ENCODE measurements around the gene RAI2.

Gene RAI2

GRCh38 chrX:17788956-17789562, 72.0 kb downstream of the RAI2 start:
- Histone ChIP-seq H3K27ac (no peak overlapping the region), H3K4me3 (no peak overlapping the region)

GRCh38 chrX:17788439-17788838, 72.7 kb downstream of the RAI2 start:
- no peak overlapping the region for H3K4me3 ChIP-seq
- no peak overlapping the region for H3K27ac ChIP-seq

GRCh38 chrX:17787557-17787956, 73.5 kb downstream of the RAI2 start:
- no peak overlapping the region for H3K4me3 ChIP-seq
- no peak overlapping the region for H3K27ac ChIP-seq

GRCh38 chrX:17786554-17787347, 74.3 kb downstream of the RAI2 start:
- peak overlapping the region in 1 of 21 experiments; percentile 44 for H3K27ac ChIP-seq
- peak overlapping the region in 3 of 7 experiments; percentile 18 to 27 (median 21) for H3K4me3 ChIP-seq

- no peak overlapping the region for H3K27ac ChIP-seq
- H3K4me3 ChIP-seq = no peak overlapping the region
Measured at GRCh38 chrX:17779434-17779833, 81.7 kb downstream of the RAI2 start.

- Histone ChIP-seq H3K4me3 (no peak overlapping the region), H3K27ac (no peak overlapping the region)
Measured at GRCh38 chrX:17778997-17779396, 82.1 kb downstream of the RAI2 start.

GRCh38 chrX:17774053-17774452, 87.0 kb downstream of the RAI2 start:
- Histone ChIP-seq H3K27ac (no peak overlapping the region), H3K4me3 (no peak overlapping the region)

- H3K27ac ChIP-seq = no peak overlapping the region
- no peak overlapping the region for H3K4me3 ChIP-seq
Measured at GRCh38 chrX:17773221-17773876, 87.7 kb downstream of the RAI2 start.

GRCh38 chrX:17769701-17770269, 91.3 kb downstream of the RAI2 start:
- no peak overlapping the region for H3K27ac ChIP-seq

GRCh38 chrX:17768997-17769396, 92.1 kb downstream of the RAI2 start:
- Histone ChIP-seq H3K4me3 (no peak overlapping the region), H3K27ac (no peak overlapping the region)

More at GRCh38 chrX:17769701-17770269, 91.3 kb downstream of the RAI2 start:
- H3K4me3 ChIP-seq = no peak overlapping the region

- Histone ChIP-seq H3K4me3 (no peak overlapping the region), H3K27ac (no peak overlapping the region)
Measured at GRCh38 chrX:17767734-17768133, 93.4 kb downstream of the RAI2 start.

GRCh38 chrX:17759990-17760389, 101.1 kb downstream of the RAI2 start:
- Histone ChIP-seq H3K4me3 (no peak overlapping the region), H3K27ac (no peak overlapping the region)

- Histone ChIP-seq H3K4me3 (no peak overlapping the region), H3K27ac (no peak overlapping the region)
Measured at GRCh38 chrX:17758382-17758781, 102.7 kb downstream of the RAI2 start.

- no peak overlapping the region for H3K27ac ChIP-seq
- H3K4me3 ChIP-seq = no peak overlapping the region
Measured at GRCh38 chrX:17750436-17750835, 110.7 kb downstream of the RAI2 start.

Data from skin epidermis (tissue), 12 donors.